PC-3 (cell line): ENCODE measurements around the gene C11orf98. TPM values are rescaled to one million over a fixed set of nuclear protein-coding genes. Genes with fewer than 3 reads are reported as not detected.

Experiments
- ATAC-seq: fragments of 200-7000 bp; cut with Tn5 transposase; 2 replicates; pipeline ENCODE4 v1.9.1; 2020; ENCODE audit warnings: mild to moderate bottlenecking, moderate library complexity
- BruUV-seq: library from RNA; stranded (reverse); fragments of 400-500 nt; replicated peaks from 2 replicates; lab custom pipeline; 2021; lab: Mats Ljungman, UMichigan
- CTCF ChIA-PET: fragments of 300-600 bp; sonication (Branson Sonifier 250); formaldehyde crosslinking; loops from one replicate; lab custom pipeline; 2022; ENCODE audit warnings: antibody characterized with exemption; lab: Charles Lee
- POLR2A ChIA-PET: fragments of 300-600 bp; sonication (Branson Sonifier 250); formaldehyde crosslinking; loops from one replicate; lab custom pipeline; 2022; ENCODE audit warnings: antibody characterized with exemption; ENCODE audit not compliant: unreplicated experiment; lab: Charles Lee
- DNase-seq: peaks from one replicate; pipeline ENCODE4 v3.0.0-alpha.2; 2015
- H2AFZ ChIP-seq: fragments of 300-600 bp; sonication (generic); 2 replicates; pipeline ENCODE4 v1.6.0; 2016; ENCODE audit warnings: antibody characterized with exemption, low read length
- H3F3A ChIP-seq: fragments of 300-600 bp; sonication (generic); one replicate; pipeline ENCODE4 v1.6.0; 2017; ENCODE audit warnings: antibody characterized with exemption, low read length, control low read depth, mild to moderate bottlenecking; ENCODE audit not compliant: unreplicated experiment
- H3K27ac ChIP-seq: fragments of 300-600 bp; sonication (generic); 2 replicates; pipeline ENCODE4 v1.5.1; 2016; ENCODE audit warnings: mild to moderate bottlenecking, low read length
- H3K27me3 ChIP-seq: fragments of 300-600 bp; sonication (generic); 2 replicates; pipeline ENCODE4 v1.6.1; 2016; ENCODE audit warnings: low read length, mixed read lengths
- H3K36me3 ChIP-seq: fragments of 300-600 bp; sonication (generic); 2 replicates; pipeline ENCODE4 v1.6.1; 2016; ENCODE audit warnings: low read depth, mixed run types, low read length, mixed read lengths
- H3K4me1 ChIP-seq: fragments of 300-600 bp; sonication (generic); 2 replicates; pipeline ENCODE4 v1.5.1; 2016; ENCODE audit warnings: low read length; ENCODE audit not compliant: insufficient read depth
- H3K4me2 ChIP-seq: fragments of 300-600 bp; sonication (generic); 2 replicates; pipeline ENCODE4 v1.6.0; 2016; ENCODE audit warnings: low read length
- H3K4me3 ChIP-seq: fragments of 300-600 bp; sonication (generic); 2 replicates; pipeline ENCODE4 v1.5.1; 2016; ENCODE audit warnings: mild to moderate bottlenecking, low read length, mixed read lengths
- H3K79me2 ChIP-seq: fragments of 300-600 bp; sonication (generic); 2 replicates; pipeline ENCODE4 v1.6.1; 2017; ENCODE audit warnings: low read length, mixed read lengths
- H3K9ac ChIP-seq: fragments of 300-600 bp; sonication (generic); 2 replicates; pipeline ENCODE4 v1.6.0; 2016; ENCODE audit warnings: mild to moderate bottlenecking, low read length
- H3K9me2 ChIP-seq: fragments of 300-600 bp; sonication (generic); replicated peaks from 2 replicates; pipeline ENCODE4 v1.6.1; 2016; ENCODE audit warnings: mixed run types, low read length, mixed read lengths
- H3K9me3 ChIP-seq: fragments of 300-600 bp; sonication (generic); 2 replicates; pipeline ENCODE4 v1.6.1; 2016; ENCODE audit warnings: low read length, mixed read lengths
- H4K20me1 ChIP-seq: fragments of 300-600 bp; sonication (generic); 2 replicates; pipeline ENCODE4 v1.6.1; 2016; ENCODE audit warnings: low read length, mixed read lengths
- CTCF ChIP-seq: fragments of 300-600 bp; sonication (generic); conservative IDR thresholded peaks from 2 replicates; pipeline ENCODE4 v1.5.1; 2017; ENCODE audit warnings: antibody characterized with exemption, low read depth, mild to moderate bottlenecking, low read length
- EZH2 ChIP-seq: fragments of 300-600 bp; sonication (generic); IDR thresholded peaks from one replicate; pipeline ENCODE4 v1.6.1; 2017; ENCODE audit warnings: antibody characterized with exemption, mild to moderate bottlenecking, low read length; ENCODE audit not compliant: unreplicated experiment
- EZH2phosphoT487 ChIP-seq: fragments of 300-600 bp; sonication (generic); IDR thresholded peaks from 2 replicates; pipeline ENCODE4 v1.6.1; 2018; ENCODE audit warnings: mild to moderate bottlenecking, antibody characterized with exemption, low read length, borderline replicate concordance
- intact Hi-C: fragments of 100-400 bp; cut with micrococcal nuclease; formaldehyde crosslinking; loops from 2 replicates; pipeline ENCODE4 v1.9.0; 2023
- total RNA-seq: library from RNA; depleted of rRNA; stranded (reverse); fragments of >200 nt; gene quantifications from 2 replicates; pipeline ENCODE4 v1.2.3, GENCODE V29; 2014

C11orf98 gene
- total RNA-seq, 1 experiment from 2014 or later, result 302 TPM

GRCh38 chr11:62649486-62649885, 15.5 kb downstream of the C11orf98 start:
- intact Hi-C loops, result loop anchor here (5.0 kb wide), 1 partner anchor 37 kb away; the partner anchor contains the start of genes EML3 and ROM1
- CTCF ChIA-PET, result no interaction called here

GRCh38 chr11:62648967-62649364, 16.0 kb downstream of the C11orf98 start:
- POLR2A ChIA-PET, result interaction anchor here (0.6 kb wide), 1 partner anchor 78 kb away, joined by 5 read pairs; no protein-coding TSS in a partner anchor
- Histone ChIP-seq H3K79me2 (peaks cover 51% of the 10 kb centered on the region), H4K20me1 (no peaks in the 10 kb centered on the region), H3K4me1 (peaks cover 21% of the 10 kb centered on the region), H3K27me3 (no peaks in the 10 kb centered on the region), H2AFZ (no peak overlapping the region), H3F3A (no peaks in the 10 kb centered on the region), H3K4me3 (no peak overlapping the region), H3K9me3 (no peaks in the 10 kb centered on the region), H3K9me2 (no peaks in the 10 kb centered on the region), H3K36me3 (peaks cover 20% of the 10 kb centered on the region; the same call in 1 of the 2 replicates), H3K27ac (no peak overlapping the region), H3K4me2 (no peak overlapping the region), H3K9ac (no peak overlapping the region)
- DNase-seq, result no peak
- no TSS peak for BruUV-seq
- intact Hi-C loops, result loop anchor here (5.0 kb wide), 1 partner anchor 37 kb away; the partner anchor contains the start of genes EML3 and ROM1
- CTCF ChIA-PET, result no interaction called here
- no peak for ATAC-seq
- TF ChIP-seq CTCF, result no peak
- no peak for TF ChIP-seq EZH2phosphoT487
- no peak for TF ChIP-seq EZH2

More at GRCh38 chr11:62649486-62649885, 15.5 kb downstream of the C11orf98 start:
- no TSS peak for BruUV-seq
- Histone ChIP-seq H3K27me3 (no peaks in the 10 kb centered on the region), H4K20me1 (no peaks in the 10 kb centered on the region), H3K36me3 (peaks cover 14% of the 10 kb centered on the region; the same call in 1 of the 2 replicates), H3K9me2 (no peaks in the 10 kb centered on the region), H3K9ac (no peak overlapping the region), H3K4me2 (no peak overlapping the region), H2AFZ (no peak overlapping the region), H3K79me2 (peaks cover 46% of the 10 kb centered on the region), H3K4me3 (no peak overlapping the region), H3K27ac (no peak overlapping the region), H3F3A (no peaks in the 10 kb centered on the region), H3K9me3 (no peaks in the 10 kb centered on the region), H3K4me1 (peaks cover 21% of the 10 kb centered on the region)
- DNase-seq (no peak), ATAC-seq (no peak)
- no peak for TF ChIP-seq EZH2phosphoT487
- no peak for TF ChIP-seq CTCF
- TF ChIP-seq EZH2, result no peak
- POLR2A ChIA-PET, result interaction anchor here (0.6 to 0.7 kb wide), 2 partner anchors 58 to 77 kb away, joined by 5 to 6 read pairs; partner anchors contain the start of gene TUT1

GRCh38 chr11:62648185-62648966, 16.6 kb downstream of the C11orf98 start:
- Histone ChIP-seq H4K20me1 (no peaks in the 10 kb centered on the region), H3F3A (no peaks in the 10 kb centered on the region), H3K36me3 (peaks cover 25% of the 10 kb centered on the region), H3K27me3 (no peaks in the 10 kb centered on the region), H3K79me2 (peaks cover 57% of the 10 kb centered on the region), H3K4me2 (no peak overlapping the region), H3K9ac (no peak overlapping the region), H3K27ac (no peak overlapping the region), H3K4me3 (no peak overlapping the region), H2AFZ (no peak overlapping the region), H3K4me1 (peaks cover 21% of the 10 kb centered on the region), H3K9me2 (no peaks in the 10 kb centered on the region), H3K9me3 (no peaks in the 10 kb centered on the region)
- POLR2A ChIA-PET, result no interaction called here
- no peak for TF ChIP-seq EZH2
- no peak for TF ChIP-seq EZH2phosphoT487
- TF ChIP-seq CTCF, result no peak
- BruUV-seq, result no TSS peak
- DNase-seq (no peak), ATAC-seq (no peak)
- CTCF ChIA-PET, result no interaction called here
- intact Hi-C loops, result loop anchor here (5.0 kb wide), 1 partner anchor 36 kb away; the partner anchor contains the start of genes EML3 and ROM1
